HEK293T (cell line): ENCODE data around the gene STIM1.

Experiments
- CTCF ChIA-PET: fragments of 350-600 bp; formaldehyde crosslinking; extraction: SDS; loops from one replicate; lab custom pipeline; 2021; ENCODE audit warnings: antibody characterized with exemption, inconsistent platforms; lab: Yijun Ruan, JAX
- POLR2A ChIA-PET: fragments of 350-600 bp; formaldehyde crosslinking; extraction: SDS; loops from one replicate; lab custom pipeline; 2020; ENCODE audit warnings: antibody characterized with exemption, inconsistent platforms; lab: Yijun Ruan, JAX
- DNase-seq: peaks from one replicate; pipeline ENCODE4 v3.0.0; 2012; ENCODE audit warnings: mixed read lengths; ENCODE audit errors: extremely low spot score
- ARNT ChIP-seq: fragments of 450-650 bp; IDR thresholded peaks from 2 replicates; pipeline ENCODE4 v1.6.1; 2017; ENCODE audit warnings: mild to moderate bottlenecking
- BHLHE40 ChIP-seq: fragments of 450-650 bp; IDR thresholded peaks from 2 replicates; pipeline ENCODE4 v1.6.1; 2016; ENCODE audit warnings: mild to moderate bottlenecking, moderate library complexity, borderline replicate concordance
- CTBP1 ChIP-seq: fragments of 450-650 bp; IDR thresholded peaks from 2 replicates; pipeline ENCODE4 v1.6.1; 2016; ENCODE audit warnings: borderline replicate concordance
- ELF4 ChIP-seq: fragments of 450-650 bp; IDR thresholded peaks from 2 replicates; pipeline ENCODE4 v1.6.1; 2017; ENCODE audit warnings: antibody characterized with exemption
- FOXA1 ChIP-seq: fragments of 450-650 bp; IDR thresholded peaks from 2 replicates; pipeline ENCODE4 v1.6.1; 2016; ENCODE audit warnings: mild to moderate bottlenecking
- FOXK2 ChIP-seq: fragments of 450-650 bp; IDR thresholded peaks from 2 replicates; pipeline ENCODE4 v1.6.1; 2016; ENCODE audit warnings: mild to moderate bottlenecking
- FOXM1 ChIP-seq: fragments of 450-650 bp; IDR thresholded peaks from 2 replicates; pipeline ENCODE4 v1.6.1; 2017; ENCODE audit warnings: mild to moderate bottlenecking, borderline replicate concordance
- HDGF ChIP-seq: fragments of 450-650 bp; IDR thresholded peaks from 2 replicates; pipeline ENCODE4 v1.6.1; 2017; ENCODE audit warnings: antibody characterized with exemption, borderline replicate concordance
- L3MBTL2 ChIP-seq: fragments of 450-650 bp; conservative IDR thresholded peaks from 2 replicates; pipeline ENCODE4 v1.6.1; 2016; ENCODE audit warnings: mild to moderate bottlenecking
- LEF1 ChIP-seq: fragments of 450-650 bp; IDR thresholded peaks from 2 replicates; pipeline ENCODE4 v1.6.1; 2017; ENCODE audit warnings: mild to moderate bottlenecking, borderline replicate concordance
- NFRKB ChIP-seq: fragments of 450-650 bp; IDR thresholded peaks from 2 replicates; pipeline ENCODE4 v1.6.1; 2016; ENCODE audit warnings: mild to moderate bottlenecking, moderate library complexity
- PKNOX1 ChIP-seq: fragments of 450-650 bp; IDR thresholded peaks from 2 replicates; pipeline ENCODE4 v1.6.1; 2016
- SP1 ChIP-seq: fragments of 450-650 bp; IDR thresholded peaks from 2 replicates; pipeline ENCODE4 v1.6.1; 2017
- SUZ12 ChIP-seq: fragments of 450-650 bp; IDR thresholded peaks from 2 replicates; pipeline ENCODE4 v1.6.1; 2016; ENCODE audit warnings: mild to moderate bottlenecking
- TARDBP ChIP-seq: fragments of 450-650 bp; IDR thresholded peaks from 2 replicates; pipeline ENCODE4 v1.6.1; 2016
- ZNF384 ChIP-seq: fragments of 450-650 bp; IDR thresholded peaks from 2 replicates; pipeline ENCODE4 v1.6.1; 2016

The STIM1 gene

GRCh38 chr11:4019891-4020290 is 164.4 kb downstream of the STIM1 start:
- ChIA-PET POLR2A (no interaction called here), CTCF (interaction anchor here (0.6 kb wide), 1 partner anchor 11 kb away, joined by 4 read pairs; no protein-coding TSS in a partner anchor)
- DNase-seq: no peak
- TF ChIP-seq NFRKB: no peak
- TF ChIP-seq TARDBP: no peak
- TF ChIP-seq FOXK2: no peak
- TF ChIP-seq FOXM1: no peak

GRCh38 chr11:4022669-4023068 is 167.2 kb downstream of the STIM1 start:
- ChIA-PET CTCF (no interaction called here), POLR2A (no interaction called here)
- DNase-seq: no peak
- TF ChIP-seq FOXM1: no peak
- TF ChIP-seq ELF4: no peak
- TF ChIP-seq BHLHE40: no peak
- no peak for TF ChIP-seq ZNF384
- TF ChIP-seq FOXA1: no peak
- no peak for TF ChIP-seq HDGF
- no peak for TF ChIP-seq CTBP1
- TF ChIP-seq SP1: no peak
- no peak for TF ChIP-seq NFRKB
- no peak for TF ChIP-seq FOXK2
- no peak for TF ChIP-seq PKNOX1
- no peak for TF ChIP-seq LEF1
- TF ChIP-seq L3MBTL2: no peak
- no peak for TF ChIP-seq TARDBP
- TF ChIP-seq SUZ12: no peak
- no peak for TF ChIP-seq ARNT

GRCh38 chr11:4025248-4025966 is 169.9 kb downstream of the STIM1 start:
- no peak for TF ChIP-seq CTBP1
- no peak for TF ChIP-seq FOXM1
- no peak for TF ChIP-seq ARNT
- no peak for DNase-seq
- ChIA-PET POLR2A (no interaction called here), CTCF (no interaction called here)

- DNase-seq: no peak
- CTCF ChIA-PET: no interaction called here
- POLR2A ChIA-PET: no interaction called here
- TF ChIP-seq FOXM1 (no peak), BHLHE40 (no peak), TARDBP (no peak), SP1 (no peak), LEF1 (no peak), NFRKB (no peak), L3MBTL2 (no peak), ARNT (no peak), FOXA1 (no peak), CTBP1 (no peak), ZNF384 (no peak), PKNOX1 (no peak), FOXK2 (no peak), HDGF (no peak), ELF4 (no peak), SUZ12 (no peak)
Measured at GRCh38 chr11:4025967-4026324, 170.5 kb downstream of the STIM1 start.

- TF ChIP-seq FOXK2: no peak
- TF ChIP-seq NFRKB: no peak
- TF ChIP-seq FOXM1: no peak
- no peak for TF ChIP-seq ZNF384
- no peak for TF ChIP-seq HDGF
- no peak for TF ChIP-seq ARNT
- TF ChIP-seq SP1: no peak
- no peak for TF ChIP-seq L3MBTL2
- TF ChIP-seq BHLHE40: no peak
- TF ChIP-seq SUZ12: no peak
- no peak for TF ChIP-seq CTBP1
- TF ChIP-seq PKNOX1: no peak
- no peak for TF ChIP-seq TARDBP
- no peak for TF ChIP-seq ELF4
- TF ChIP-seq LEF1: no peak
- CTCF ChIA-PET: no interaction called here
- POLR2A ChIA-PET: no interaction called here
- no peak for DNase-seq
Measured at GRCh38 chr11:4026389-4026788, 170.9 kb downstream of the STIM1 start.

GRCh38 chr11:4027746-4028145 is 172.3 kb downstream of the STIM1 start:
- no peak for TF ChIP-seq ELF4
- no peak for TF ChIP-seq LEF1
- no peak for TF ChIP-seq CTBP1
- TF ChIP-seq SP1: no peak
- TF ChIP-seq FOXA1: no peak
- TF ChIP-seq PKNOX1: no peak
- no peak for TF ChIP-seq L3MBTL2
- TF ChIP-seq SUZ12: no peak
- no peak for TF ChIP-seq FOXK2
- DNase-seq: no peak
- CTCF ChIA-PET: no interaction called here
- POLR2A ChIA-PET: interaction anchor here (0.6 kb wide), 1 partner anchor 186 kb away, joined by 3 read pairs; no protein-coding TSS in a partner anchor
